Uterus (tissue), 4 donors: ENCODE results near the gene SMCO4. TPM values are rescaled to one million over a fixed set of nuclear protein-coding genes. Genes with fewer than 3 reads are reported as not detected.

Experiments
- DNase-seq, 2 donors: peaks; one replicate each; pipeline ENCODE4 v3.0.0-alpha.2; 2019 to 2020
- H3K27ac ChIP-seq, 2 donors: fragments of 200-600 bp; sonication (generic); 1 replicate in 1 of 2; 2 replicates in 1 of 2; pipeline ENCODE4 v1.5.1; 2016 to 2018
- H3K27me3 ChIP-seq, 2 donors: fragments of 200-600 bp; sonication (generic); one replicate each; pipeline ENCODE4 v1.5.1; 2018 to 2019; ENCODE audit warnings: control low read depth in 1 of 2
- H3K36me3 ChIP-seq, 2 donors: fragments of 200-600 bp; sonication (generic); one replicate each; pipeline ENCODE4 v1.5.1; 2019; ENCODE audit warnings: control low read depth in 1 of 2
- H3K4me1 ChIP-seq, 2 donors: fragments of 200-600 bp; sonication (generic); one replicate each; pipeline ENCODE4 v1.5.1; 2018 to 2019; ENCODE audit warnings: control low read depth in 1 of 2
- H3K4me3 ChIP-seq, 2 donors: fragments of 200-600 bp; sonication (generic); 1 replicate in 1 of 2; 2 replicates in 1 of 2; pipeline ENCODE4 v1.5.1; 2018 to 2019; ENCODE audit warnings: mild to moderate bottlenecking in 1 of 2
- H3K9me3 ChIP-seq, 2 donors: fragments of 200-600 bp; sonication (generic); one replicate each; pipeline ENCODE4 v1.5.1; 2019; ENCODE audit warnings: control low read depth in 1 of 2
- CTCF ChIP-seq, 4 experiments: fragments of 200-600 bp in 2 of 4; fragments of 450-650 bp in 2 of 4; sonication (generic) in 2 of 4; IDR thresholded peaks; one replicate each; pipeline ENCODE4 v1.5.1; 2016 to 2019; ENCODE audit warnings: antibody characterized with exemption in 4 of 4, mild to moderate bottlenecking in 2 of 4, moderate library complexity in 1 of 4
- POLR2A ChIP-seq, 2 donors: fragments of 450-650 bp; IDR thresholded peaks; one replicate each; pipeline ENCODE4 v1.6.1; 2016; ENCODE audit warnings: antibody characterized with exemption in 2 of 2, mild to moderate bottlenecking in 1 of 2, moderate library complexity in 1 of 2
- intact Hi-C: fragments of 100-400 bp; cut with DNase I; formaldehyde crosslinking; loops from one replicate; pipeline ENCODE4 v1.15.1; 2023; ENCODE audit warnings: low total_unique reads
- total RNA-seq, 4 donors: library from RNA; depleted of rRNA in 3 of 4; stranded (reverse); fragments of >200 nt in 3 of 4; gene quantifications; one replicate each; pipeline versions ENCODE4 v1.1.0 to v1.2.4, GENCODE V29; 2014 to 2023
- donor health status: DM: yes; HTN: yes; CAD: no.

The SMCO4 gene
- total RNA-seq, 4 donors from 2014 or later, result 7.2 to 30.0 (median 17.7) TPM

GRCh38 chr11:93526346-93526633, 16.9 kb downstream of the SMCO4 start:
- no peak overlapping the region for H3K27ac ChIP-seq
- DNase-seq, result no peak
- intact Hi-C loops, result no loop called here

GRCh38 chr11:93525601-93526345, 17.4 kb downstream of the SMCO4 start:
- Histone ChIP-seq H3K27ac (no peak overlapping the region), H3K4me1 (peaks cover 0 to 12% of the 10 kb centered on the region in 2 donors), H3K9me3 (no peaks in the 10 kb centered on the region), H3K4me3 (no peak overlapping the region), H3K27me3 (no peaks in the 10 kb centered on the region), H3K36me3 (no peaks in the 10 kb centered on the region)
- TF ChIP-seq POLR2A (IDR thresholded peaks at IDR 0.05) (no peak), CTCF (IDR thresholded peaks at IDR 0.05) (no peak)
- no peak for DNase-seq
- intact Hi-C loops, result no loop called here

More at GRCh38 chr11:93526346-93526633, 16.9 kb downstream of the SMCO4 start:
- no peak overlapping the region for H3K4me3 ChIP-seq
- H3K9me3 ChIP-seq, result no peaks in the 10 kb centered on the region
- no peak for TF ChIP-seq CTCF (IDR thresholded peaks at IDR 0.05)
- TF ChIP-seq POLR2A (IDR thresholded peaks at IDR 0.05), result no peak
- H3K4me1 ChIP-seq, result peaks cover 0 to 12% of the 10 kb centered on the region in 2 donors
- H3K27me3 ChIP-seq, result no peaks in the 10 kb centered on the region
- no peaks in the 10 kb centered on the region for H3K36me3 ChIP-seq

GRCh38 chr11:93524858-93525257, 18.3 kb downstream of the SMCO4 start:
- DNase-seq, result no peak
- TF ChIP-seq CTCF (IDR thresholded peaks at IDR 0.05) (no peak), POLR2A (IDR thresholded peaks at IDR 0.05) (no peak)
- no peak overlapping the region for H3K4me3 ChIP-seq
- H3K27ac ChIP-seq, result no peak overlapping the region
- peaks cover 0 to 4% of the 10 kb centered on the region in 2 donors for H3K4me1 ChIP-seq
- intact Hi-C loops, result no loop called here
- H3K36me3 ChIP-seq, result no peaks in the 10 kb centered on the region
- H3K9me3 ChIP-seq, result no peaks in the 10 kb centered on the region
- H3K27me3 ChIP-seq, result no peaks in the 10 kb centered on the region

- no peak for TF ChIP-seq POLR2A (IDR thresholded peaks at IDR 0.05)
- no peak for TF ChIP-seq CTCF (IDR thresholded peaks at IDR 0.05)
- Histone ChIP-seq H3K9me3 (no peaks in the 10 kb centered on the region), H3K36me3 (no peaks in the 10 kb centered on the region), H3K4me3 (no peak overlapping the region), H3K27me3 (no peaks in the 10 kb centered on the region), H3K27ac (no peak overlapping the region), H3K4me1 (no peaks in the 10 kb centered on the region)
- intact Hi-C loops, result no loop called here
- no peak for DNase-seq
These were observed 19.0 kb downstream of the SMCO4 start for GRCh38 chr11:93524173-93524536.

GRCh38 chr11:93520726-93521509, 22.3 kb downstream of the SMCO4 start:
- DNase-seq, result no peak
- H3K4me1 ChIP-seq, result no peaks in the 10 kb centered on the region
- no peaks in the 10 kb centered on the region for H3K36me3 ChIP-seq
- TF ChIP-seq CTCF (IDR thresholded peaks at IDR 0.05) (no peak), POLR2A (IDR thresholded peaks at IDR 0.05) (no peak)
- H3K27ac ChIP-seq, result no peak overlapping the region
- H3K9me3 ChIP-seq, result no peaks in the 10 kb centered on the region
- no peak overlapping the region for H3K4me3 ChIP-seq
- intact Hi-C loops, result no loop called here
- H3K27me3 ChIP-seq, result no peaks in the 10 kb centered on the region
